ENCODE measurements around the gene DDX39B.
"Not testable (repeated sequence)": the region's sequence is repeated elsewhere in the genome, so short reads cannot be mapped to it uniquely, and the experiment has no call there.

Gene DDX39B

DNA sequence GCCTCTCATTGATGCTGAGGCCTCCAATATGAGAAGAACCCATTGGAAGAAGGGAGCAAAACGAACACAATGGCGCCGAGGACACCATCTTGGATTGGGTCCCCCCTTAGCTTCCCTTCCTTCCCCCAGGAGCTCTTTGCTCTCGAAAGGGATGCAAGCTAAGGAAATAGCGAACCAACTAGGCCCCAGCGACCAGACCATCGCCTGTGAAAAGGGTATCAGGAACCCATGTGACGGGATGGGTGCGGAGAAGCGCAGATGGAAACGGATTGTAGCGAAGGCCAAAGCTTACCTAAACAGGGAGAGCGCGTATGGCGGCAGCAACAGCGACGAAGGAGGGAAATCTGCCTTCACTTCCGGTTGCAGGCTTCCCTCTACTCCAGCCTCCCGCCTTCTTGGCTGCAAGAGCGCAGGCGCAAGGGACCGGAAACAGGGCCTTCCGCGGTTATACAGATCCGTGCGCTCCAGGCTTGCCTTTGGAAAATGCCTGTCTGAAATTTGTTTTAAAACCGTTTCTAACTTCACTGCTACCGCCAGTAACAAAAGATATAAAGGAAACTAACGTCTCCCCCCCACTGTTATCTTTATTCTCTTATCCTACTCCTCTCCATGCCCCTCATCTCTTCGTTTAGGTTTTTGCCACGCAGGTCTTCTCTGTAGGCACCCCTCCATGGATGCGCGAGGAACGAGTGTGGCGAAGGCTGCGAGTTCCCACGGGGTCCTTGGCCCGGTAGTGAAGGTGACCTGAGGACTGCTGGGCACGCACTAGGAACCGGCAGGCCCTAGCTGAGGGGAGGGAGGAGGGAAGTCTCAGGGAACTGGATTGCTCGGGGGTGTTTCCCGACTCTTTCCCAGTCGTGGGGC is at the start of gene DDX39B:
TSS of gene DDX39B (minus strand) at position 346 of the 864 bp plus-strand sequence. CDS start 1,471 bp downstream, outside the sequence.
- peak; percentile 91 for DNase-seq

DNA sequence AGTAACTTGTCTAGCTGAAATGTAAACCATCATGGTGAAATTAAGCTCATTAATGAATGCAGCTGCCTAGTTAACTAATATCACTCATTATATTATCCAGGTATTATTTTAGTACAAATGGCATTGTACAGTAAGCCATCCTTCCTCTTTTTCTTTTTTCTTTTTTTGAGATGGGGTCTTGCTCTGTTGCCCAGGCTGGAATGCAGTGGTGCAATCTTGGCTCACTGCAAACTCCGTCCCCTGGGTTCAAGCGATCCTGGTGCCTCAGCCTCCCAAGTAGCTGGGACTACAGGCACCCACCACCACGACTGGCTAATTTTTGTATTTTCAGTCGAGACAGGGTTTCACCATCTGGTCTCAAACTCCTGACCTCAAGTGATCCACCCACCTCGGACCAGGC is 48.9 kb upstream of the DDX39B start:
- not testable (repeated sequence) for DNase-seq

DNA sequence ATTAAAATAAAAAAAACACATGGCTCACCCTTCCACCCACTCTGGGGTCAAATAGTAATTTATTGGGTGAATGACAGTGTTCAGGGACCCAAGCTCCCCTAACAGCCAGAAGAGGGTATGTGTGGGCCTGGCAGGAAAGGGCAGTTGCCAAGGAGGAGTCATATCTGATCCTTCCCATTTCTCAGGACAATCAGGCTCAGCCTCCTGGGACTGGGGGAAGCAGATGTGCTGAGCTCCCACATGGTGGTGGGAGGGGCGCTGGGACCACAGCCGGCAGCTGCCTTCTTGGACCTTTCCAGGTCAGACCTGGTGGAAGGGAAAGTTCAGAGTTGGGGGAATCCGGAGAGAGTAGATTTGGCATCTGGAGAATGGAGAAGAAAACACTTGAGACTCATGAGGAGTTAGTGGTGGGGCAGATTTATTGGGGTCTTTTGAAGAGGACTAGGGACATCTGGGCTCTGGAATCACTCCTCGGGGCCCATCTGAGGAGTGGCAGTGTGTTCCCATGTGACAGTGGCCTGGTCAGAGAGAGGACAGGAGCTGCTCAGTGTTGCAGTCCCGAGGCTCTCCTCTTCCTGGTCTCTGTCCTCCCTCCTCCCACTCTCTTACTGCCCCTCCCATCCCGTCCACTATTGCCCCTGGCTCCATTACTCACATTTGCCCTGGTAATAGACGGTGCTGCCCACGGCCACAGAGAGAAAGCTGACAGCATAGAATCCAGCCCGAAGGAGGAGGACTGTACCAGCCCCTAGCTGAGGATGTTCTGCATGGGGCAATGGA is 47.3 kb upstream of the DDX39B start:
- DNase-seq = no peak

DNA sequence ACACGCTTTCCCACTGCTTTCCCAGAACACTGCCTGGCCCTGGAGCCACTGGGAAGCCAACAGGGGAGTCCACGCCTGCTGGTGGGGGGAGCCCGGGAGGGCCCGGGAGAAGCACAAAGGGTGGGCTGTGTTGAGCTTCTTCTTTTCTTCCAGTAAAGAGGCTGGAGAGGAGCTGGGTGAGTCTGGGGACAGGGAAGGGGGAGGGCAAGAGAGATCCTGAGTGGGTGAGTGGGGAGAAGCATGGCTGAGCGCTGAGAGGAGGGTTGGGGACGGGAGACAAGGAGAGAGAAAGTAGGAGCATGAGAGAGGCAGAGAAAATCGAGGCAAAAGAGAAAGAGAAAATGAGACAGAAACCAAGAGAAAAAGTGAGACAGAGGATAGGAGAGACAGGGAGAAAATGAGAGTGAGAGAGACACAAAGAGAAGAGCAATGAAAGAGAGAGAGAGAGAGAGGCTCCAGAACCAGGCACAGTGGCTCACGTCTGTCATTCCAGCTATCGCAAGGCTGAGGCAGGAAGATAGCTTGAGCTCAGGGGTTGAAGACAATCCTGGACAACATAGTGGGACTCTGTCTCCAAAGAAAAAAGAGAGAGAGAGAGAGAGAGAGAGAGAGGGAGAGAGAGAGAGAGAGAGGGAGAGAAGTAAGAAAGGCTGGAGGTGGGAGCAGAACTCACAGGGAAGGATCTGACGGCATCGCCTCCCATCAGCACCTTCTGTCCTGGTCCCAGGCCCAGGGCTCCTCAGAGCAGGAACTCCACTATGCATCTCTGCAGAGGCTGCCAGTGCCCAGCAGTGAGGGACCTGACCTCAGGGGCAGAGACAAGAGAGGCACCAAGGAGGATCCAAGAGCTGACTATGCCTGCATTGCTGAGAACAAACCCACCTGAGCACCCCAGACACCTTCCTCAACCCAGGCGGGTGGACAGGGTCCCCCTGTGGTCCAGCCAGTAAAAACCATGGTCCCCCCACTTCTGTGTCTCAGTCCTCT is 46.3 kb upstream of the DDX39B start:
- DNase-seq = no peak

DNA sequence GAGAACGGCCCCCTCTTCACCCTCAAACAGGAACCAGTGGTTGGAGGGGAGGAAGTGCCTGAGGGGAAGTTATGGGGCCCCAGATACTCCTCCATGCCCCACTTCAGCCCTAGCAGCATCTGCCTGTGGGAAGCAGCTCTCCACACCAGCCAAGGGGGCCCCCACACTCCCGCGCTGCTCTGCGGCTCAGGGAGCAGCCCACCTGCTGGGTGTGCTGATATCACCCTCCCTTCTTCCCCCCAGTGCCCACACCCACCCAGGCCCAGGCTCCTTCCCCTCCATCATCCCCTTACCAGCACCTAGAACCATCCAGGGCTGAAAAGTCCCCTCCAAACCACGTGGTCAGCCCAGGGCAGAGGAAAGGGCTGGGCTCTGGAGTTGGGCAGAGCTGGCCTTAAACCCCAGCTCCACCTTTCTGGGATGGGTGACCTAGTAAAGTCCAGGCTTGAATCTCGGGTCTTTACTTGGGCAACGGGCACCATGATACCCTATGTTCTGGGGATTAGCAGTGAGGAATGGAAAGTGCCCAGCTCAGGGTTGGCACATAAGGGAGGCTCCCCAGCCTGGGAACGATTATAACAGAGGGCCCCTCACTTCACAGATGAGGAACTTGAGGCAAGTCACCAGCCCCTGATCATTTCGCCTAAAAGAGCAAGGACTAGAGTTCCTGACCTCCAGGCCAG is 44.9 kb upstream of the DDX39B start:
- no peak for DNase-seq

DNA sequence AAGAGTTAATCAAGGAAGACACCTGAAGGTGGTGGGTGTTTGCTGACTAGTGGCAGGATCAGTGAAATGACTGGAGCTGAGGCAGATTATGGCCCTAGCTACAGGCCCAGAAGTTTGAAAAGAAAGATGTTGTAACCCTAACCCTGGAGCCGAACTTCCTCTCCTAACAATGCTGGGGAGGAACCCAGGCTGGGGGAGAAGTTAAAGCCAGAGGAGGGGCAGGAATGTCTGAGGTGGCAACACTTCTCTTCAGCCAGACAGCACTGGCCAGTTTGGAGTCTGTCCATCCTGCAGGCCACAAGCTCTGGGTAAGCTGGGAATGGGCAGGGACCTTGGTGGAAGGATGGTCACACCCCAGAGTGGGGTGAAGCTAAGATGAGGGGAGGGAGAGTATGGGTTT is 44.2 kb upstream of the DDX39B start, which contains the start of gene LST1:
TSS of gene LST1 (plus strand) at position 270 of the 400 bp plus-strand sequence. CDS start 1,023 bp downstream, outside the sequence.
- no peak for DNase-seq

DNA sequence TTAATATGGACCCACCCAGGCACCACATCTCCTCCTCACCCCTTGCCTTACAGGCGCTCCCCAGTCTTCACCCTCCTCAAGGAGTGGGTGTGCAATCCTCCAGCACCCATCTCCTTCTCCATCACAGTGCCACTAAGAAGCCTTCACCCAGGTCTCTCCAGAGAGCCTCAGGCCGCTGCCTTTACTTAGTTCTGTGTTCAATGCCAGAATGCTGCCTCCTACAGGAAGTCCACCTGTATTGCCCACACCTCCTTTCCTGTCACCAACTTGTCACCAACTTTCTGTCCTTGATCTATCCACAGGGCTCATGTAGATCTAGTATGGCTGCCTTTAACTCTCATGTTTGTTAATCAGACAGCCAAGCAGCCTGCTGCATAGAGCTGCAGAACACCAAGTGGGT is 43.7 kb upstream of the DDX39B start:
- no peak for DNase-seq

DNA sequence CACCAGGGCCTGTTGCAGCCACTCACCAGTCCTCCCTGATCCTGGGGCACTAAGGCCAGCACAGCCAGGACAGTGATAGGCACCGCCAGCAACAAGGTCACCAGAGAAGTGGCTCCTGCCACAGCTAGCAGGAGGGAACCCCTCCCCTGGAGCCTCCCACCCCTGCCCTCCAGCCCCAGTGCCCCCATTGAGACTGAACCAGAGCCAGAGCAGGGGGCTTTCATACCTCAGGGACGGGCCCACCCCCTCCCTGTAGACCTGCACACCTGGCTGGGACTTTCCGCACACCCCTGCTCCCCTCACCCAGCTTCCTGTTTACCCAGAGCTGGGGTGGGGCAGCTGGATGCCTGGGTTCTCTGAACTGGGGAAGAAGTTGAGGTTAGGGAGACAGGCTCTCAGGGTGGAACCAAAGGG is 40.4 kb upstream of the DDX39B start, which contains the start of gene LTB:
TSS of gene LTB (minus strand) at position 195 of the 414 bp plus-strand sequence. CDS start at position 188, 7 bp downstream.
- peak; percentile 74 for DNase-seq

DNA sequence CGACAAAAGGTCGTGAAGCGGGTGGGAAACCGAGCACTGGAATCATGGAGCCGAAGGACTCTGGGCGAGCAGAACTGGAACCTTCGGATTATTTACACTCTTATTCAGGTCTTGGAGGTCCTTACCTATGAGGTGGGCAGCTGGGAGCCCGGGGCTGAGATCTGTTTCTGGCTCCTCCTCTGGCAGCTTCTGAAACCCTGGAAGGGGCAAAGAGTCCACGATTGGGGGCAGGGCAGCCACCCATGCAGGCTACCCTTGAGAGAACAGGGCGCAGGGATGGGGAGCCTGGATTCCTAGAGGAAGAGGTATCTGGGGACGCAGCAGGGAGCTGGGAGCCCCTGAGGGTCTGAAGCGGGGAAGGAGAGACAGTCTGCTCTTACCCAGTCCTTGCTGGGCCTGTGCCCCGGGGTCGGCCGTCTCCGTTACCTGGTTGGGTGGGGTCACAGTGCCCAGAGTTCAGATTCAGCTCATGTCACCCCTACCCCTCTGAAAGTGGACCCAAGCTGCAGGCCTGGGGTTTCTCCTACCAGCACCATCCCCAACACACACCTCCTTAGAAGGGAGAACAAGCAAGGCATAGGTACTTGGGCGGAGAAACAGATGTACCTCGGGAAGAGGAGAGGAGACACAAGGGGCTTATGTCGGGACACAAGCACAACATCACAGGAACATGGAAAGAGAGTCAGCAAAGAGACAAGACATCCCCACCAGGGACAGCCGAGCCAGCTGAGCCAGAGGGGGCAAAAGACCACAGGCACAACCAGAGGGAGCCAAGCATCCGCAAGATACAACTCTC is 39.8 kb upstream of the DDX39B start:
- no peak for DNase-seq

DNA sequence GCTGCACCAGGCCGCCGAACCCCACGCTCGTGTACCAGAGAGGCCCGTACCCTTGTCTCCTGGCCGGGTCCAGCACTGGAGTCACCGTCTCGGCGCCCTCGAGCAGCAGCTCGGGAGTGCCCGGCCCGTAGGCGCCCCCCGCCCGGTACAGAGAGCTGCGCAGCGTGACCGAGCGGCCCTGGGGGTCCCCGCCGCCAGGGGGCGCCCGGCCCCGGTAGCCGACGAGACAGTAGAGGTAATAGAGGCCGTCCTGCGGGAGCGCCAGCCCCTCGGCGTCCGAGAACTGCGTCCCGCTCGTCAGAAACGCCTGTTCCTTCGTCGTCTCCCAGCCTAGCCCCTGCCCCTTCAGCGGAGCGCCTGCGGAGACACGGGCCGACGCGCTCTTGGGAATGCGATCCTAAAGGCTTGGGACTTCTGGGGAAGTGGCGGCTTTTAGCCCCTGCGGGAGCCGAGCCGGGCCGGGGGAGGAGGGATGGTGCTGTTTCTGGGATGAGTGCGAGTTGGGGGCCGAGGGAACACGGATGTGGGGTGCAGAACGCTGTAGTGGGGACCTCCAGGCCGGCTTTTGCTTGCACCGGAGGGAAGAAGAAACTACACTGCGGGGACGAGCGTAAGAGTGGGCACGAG is 39.1 kb upstream of the DDX39B start:
- DNase-seq = peak; percentile 94

DNA sequence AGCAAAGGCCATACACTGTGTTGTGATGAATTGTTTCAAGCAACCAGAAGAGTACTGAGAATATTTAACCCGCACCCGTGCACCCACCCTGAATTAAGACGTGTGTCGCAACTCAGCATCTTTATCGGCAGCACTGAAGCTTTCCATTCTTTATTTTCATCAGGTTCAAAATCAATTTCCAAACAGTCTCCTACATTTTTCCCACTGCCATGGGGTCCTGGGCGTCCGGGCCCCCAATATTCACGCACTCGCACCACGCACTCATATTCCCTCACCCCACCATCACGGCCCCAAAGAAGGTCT is 38.6 kb upstream of the DDX39B start:
- no peak for DNase-seq

DNA sequence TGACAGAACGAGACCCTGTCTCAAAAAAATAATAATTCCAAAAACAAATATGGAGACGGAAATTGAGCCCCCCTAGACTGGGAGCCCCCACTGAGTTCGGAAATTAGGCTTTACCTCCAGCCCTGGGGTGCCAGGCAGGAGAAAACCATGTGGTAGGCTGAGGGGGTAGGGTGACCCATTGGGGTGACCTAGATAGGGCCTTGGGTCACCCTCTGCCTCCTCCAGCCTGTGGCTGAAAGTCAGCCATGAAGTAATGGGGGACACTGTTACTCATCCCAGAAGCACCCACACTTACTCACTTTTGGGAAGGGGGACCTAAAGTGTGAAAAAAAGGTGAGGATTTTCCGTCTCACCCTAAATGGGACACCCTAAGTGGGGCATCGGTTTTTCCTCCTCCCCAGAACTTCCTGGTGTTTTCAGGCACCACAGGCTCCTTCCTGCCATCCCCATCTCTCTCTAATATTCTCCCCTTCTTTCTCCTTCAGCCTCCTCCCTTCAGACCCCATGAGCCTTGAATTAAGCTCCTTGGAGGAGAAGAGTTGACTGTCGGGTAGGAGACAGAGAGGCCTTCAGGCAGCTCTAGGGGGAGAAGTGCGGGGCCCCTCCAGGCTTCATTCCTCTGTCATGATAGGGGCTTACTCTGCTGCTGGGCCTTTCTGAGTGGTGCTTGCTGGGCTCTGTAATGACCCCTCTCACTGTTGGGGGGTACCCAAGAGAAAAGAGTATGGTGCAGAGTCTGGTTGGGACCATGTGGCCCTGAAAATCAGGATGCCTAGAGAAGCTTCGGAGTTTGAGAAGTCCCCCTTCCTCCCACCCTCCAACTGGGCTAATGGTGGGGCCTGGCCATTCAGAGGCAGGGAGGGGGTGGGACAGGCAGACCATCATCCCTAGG is 38.0 kb upstream of the DDX39B start:
- no peak for DNase-seq

DNA sequence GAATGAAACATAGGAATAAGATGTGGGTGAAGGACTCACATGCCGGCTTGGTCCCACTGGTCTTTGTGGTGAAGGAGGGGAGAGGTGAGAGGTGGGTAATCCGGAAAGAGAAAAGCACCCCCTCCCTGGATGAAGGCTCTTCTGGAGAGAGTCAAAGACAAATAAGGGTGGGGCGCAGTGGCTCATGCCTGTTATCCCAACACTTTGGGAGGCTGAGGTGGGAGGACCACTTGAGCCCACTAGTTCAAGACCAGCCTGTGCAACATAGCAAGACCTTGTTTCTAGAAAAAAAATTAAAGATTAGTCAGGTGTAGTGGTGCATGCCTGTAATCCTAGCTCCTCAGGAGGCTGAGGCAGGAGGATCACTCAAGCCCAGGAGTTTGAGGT is 37.3 kb upstream of the DDX39B start:
- DNase-seq = no peak

DNA sequence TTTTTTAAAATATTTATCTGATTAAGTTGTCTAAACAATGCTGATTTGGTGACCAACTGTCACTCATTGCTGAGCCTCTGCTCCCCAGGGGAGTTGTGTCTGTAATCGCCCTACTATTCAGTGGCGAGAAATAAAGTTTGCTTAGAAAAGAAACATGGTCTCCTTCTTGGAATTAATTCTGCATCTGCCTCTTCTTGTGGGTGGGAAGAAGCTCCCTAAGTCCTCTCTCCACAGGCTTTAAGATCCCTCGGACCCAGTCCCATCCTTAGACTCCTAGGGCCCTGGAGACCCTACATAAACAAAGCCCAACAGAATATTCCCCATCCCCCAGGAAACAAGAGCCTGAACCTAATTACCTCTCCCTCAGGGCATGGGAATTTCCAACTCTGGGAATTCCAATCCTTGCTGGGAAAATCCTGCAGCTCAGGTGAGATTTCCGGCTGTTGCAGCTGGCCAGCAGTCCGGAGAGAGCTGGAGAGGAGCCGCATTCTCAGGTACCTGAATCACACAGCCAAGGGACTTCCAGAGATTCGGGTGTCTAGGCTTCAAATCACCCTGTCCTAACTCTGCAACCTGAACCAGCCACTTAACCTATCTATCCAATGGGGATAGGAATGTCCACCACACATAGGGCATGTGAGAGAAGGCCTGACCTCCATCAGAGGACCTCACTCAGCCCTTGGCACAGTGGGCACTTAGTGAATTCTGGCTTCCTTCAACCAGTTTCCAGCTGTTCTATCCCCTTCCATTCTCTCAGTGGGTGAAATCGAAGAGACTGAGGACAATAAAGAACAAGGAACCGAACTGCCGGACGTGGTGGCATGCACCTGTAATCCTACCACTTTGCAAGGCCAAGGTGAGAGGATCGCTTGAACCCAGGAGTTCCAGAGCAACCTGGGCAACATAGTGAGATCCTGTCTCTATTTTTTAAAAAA is 36.6 kb upstream of the DDX39B start:
- no peak for DNase-seq

DNA sequence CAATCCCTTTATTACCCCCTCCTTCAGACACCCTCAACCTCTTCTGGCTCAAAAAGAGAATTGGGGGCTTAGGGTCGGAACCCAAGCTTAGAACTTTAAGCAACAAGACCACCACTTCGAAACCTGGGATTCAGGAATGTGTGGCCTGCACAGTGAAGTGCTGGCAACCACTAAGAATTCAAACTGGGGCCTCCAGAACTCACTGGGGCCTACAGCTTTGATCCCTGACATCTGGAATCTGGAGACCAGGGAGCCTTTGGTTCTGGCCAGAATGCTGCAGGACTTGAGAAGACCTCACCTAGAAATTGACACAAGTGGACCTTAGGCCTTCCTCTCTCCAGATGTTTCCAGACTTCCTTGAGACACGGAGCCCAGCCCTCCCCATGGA is 35.8 kb upstream of the DDX39B start:
- DNase-seq = no peak

DNA sequence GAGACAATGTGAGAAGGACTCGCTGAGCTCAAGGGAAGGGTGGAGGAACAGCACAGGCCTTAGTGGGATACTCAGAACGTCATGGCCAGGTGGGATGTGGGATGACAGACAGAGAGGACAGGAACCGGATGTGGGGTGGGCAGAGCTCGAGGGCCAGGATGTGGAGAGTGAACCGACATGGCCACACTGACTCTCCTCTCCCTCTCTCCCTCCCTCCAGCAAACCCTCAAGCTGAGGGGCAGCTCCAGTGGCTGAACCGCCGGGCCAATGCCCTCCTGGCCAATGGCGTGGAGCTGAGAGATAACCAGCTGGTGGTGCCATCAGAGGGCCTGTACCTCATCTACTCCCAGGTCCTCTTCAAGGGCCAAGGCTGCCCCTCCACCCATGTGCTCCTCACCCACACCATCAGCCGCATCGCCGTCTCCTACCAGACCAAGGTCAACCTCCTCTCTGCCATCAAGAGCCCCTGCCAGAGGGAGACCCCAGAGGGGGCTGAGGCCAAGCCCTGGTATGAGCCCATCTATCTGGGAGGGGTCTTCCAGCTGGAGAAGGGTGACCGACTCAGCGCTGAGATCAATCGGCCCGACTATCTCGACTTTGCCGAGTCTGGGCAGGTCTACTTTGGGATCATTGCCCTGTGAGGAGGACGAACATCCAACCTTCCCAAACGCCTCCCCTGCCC is 35.2 kb upstream of the DDX39B start:
- peak; percentile 51 for DNase-seq

DNA sequence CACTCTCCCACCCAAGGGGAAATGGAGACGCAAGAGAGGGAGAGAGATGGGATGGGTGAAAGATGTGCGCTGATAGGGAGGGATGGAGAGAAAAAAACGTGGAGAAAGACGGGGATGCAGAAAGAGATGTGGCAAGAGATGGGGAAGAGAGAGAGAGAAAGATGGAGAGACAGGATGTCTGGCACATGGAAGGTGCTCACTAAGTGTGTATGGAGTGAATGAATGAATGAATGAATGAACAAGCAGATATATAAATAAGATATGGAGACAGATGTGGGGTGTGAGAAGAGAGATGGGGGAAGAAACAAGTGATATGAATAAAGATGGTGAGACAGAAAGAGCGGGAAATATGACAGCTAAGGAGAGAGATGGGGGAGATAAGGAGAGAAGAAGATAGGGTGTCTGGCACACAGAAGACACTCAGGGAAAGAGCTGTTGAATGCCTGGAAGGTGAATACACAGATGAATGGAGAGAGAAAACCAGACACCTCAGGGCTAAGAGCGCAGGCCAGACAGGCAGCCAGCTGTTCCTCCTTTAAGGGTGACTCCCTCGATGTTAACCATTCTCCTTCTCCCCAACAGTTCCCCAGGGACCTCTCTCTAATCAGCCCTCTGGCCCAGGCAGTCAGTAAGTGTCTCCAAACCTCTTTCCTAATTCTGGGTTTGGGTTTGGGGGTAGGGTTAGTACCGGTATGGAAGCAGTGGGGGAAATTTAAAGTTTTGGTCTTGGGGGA is 34.3 kb upstream of the DDX39B start:
- DNase-seq = no peak
